WI38 (cell line): ENCODE data around the gene MGAT1.

ENCODE experiments used
- H3K4me3 ChIP-seq: 2 replicates; pipeline ENCODE4 v1.5.1; 2011; ENCODE audit warnings: low read depth, mild to moderate bottlenecking, control low read depth, low read length
- TF ChIP-seq, protein P1 (sequence below): IDR thresholded peaks from 2 replicates; pipeline ENCODE4 v1.5.1; 2012; ENCODE audit warnings: low read depth, mild to moderate bottlenecking, control low read depth, low read length

Gene MGAT1

DNA sequence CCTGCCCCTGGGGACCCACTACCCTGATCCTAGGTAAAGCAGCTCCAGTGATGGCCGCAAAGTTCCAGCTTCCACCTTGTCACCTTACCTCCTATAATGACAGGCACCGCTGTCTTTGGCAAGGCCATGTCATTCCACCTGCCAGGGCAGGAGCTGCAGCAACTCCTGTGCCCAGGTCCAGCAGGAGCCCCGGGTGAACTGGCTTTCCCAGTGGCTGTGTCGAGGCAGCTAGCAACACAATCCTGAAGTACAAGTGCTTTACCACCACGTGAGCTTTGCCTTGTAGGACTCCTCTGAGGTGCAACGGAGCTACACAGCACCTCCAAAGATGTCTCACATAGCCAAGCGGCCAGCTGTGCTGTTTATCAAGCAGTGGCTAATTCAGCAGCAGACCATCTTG is 20.7 kb upstream of the MGAT1 start:
- TF ChIP-seq, protein P1, sequence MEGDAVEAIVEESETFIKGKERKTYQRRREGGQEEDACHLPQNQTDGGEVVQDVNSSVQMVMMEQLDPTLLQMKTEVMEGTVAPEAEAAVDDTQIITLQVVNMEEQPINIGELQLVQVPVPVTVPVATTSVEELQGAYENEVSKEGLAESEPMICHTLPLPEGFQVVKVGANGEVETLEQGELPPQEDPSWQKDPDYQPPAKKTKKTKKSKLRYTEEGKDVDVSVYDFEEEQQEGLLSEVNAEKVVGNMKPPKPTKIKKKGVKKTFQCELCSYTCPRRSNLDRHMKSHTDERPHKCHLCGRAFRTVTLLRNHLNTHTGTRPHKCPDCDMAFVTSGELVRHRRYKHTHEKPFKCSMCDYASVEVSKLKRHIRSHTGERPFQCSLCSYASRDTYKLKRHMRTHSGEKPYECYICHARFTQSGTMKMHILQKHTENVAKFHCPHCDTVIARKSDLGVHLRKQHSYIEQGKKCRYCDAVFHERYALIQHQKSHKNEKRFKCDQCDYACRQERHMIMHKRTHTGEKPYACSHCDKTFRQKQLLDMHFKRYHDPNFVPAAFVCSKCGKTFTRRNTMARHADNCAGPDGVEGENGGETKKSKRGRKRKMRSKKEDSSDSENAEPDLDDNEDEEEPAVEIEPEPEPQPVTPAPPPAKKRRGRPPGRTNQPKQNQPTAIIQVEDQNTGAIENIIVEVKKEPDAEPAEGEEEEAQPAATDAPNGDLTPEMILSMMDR = no peak
- no peak overlapping the region for H3K4me3 ChIP-seq

DNA sequence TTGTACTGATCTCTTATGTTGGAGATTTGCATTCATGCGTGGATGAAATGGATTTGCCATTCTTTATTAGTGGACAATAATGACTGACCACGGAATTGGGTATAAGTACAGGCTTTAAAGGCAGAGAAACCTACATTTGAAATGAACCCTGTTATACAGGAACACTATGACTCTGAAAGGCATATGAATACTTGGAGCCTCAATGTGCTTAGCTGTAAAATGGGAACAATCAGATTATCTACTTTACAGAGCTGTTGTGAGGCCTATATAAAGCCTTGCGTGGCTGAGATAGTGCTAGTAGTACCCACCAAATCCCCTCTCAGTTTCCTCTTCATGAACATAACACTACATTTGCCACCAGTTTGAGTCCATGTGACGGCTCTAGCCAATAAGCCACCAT is 18.9 kb upstream of the MGAT1 start:
- no peak overlapping the region for H3K4me3 ChIP-seq
- TF ChIP-seq, protein P1 = no peak

DNA sequence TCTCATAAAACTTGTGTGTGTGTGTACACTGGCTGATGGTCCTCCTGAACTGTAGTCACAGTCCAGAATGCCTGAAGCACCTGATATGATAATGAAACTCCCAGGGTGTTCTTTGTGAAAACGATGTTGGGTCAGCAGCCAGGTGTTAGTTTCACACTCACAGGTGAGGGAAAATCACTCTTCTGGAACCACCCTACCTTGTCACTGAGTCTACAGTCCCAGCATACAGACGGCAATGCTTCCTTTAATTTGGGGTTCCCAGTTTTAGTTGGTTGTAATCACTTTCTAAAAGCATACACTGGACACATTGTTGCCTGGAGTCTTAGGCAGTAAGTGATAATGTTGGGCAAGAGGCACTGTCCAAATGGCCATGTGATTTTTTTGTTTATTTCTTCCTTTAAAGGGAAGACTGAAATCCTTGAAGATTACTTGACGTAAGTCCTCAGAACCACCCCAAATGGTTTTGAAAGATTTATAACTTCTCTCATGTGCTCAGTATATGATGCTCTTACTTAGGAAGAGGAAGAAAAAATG is 18.2 kb upstream of the MGAT1 start:
- TF ChIP-seq, protein P1 = no peak
- H3K4me3 ChIP-seq = no peak overlapping the region

DNA sequence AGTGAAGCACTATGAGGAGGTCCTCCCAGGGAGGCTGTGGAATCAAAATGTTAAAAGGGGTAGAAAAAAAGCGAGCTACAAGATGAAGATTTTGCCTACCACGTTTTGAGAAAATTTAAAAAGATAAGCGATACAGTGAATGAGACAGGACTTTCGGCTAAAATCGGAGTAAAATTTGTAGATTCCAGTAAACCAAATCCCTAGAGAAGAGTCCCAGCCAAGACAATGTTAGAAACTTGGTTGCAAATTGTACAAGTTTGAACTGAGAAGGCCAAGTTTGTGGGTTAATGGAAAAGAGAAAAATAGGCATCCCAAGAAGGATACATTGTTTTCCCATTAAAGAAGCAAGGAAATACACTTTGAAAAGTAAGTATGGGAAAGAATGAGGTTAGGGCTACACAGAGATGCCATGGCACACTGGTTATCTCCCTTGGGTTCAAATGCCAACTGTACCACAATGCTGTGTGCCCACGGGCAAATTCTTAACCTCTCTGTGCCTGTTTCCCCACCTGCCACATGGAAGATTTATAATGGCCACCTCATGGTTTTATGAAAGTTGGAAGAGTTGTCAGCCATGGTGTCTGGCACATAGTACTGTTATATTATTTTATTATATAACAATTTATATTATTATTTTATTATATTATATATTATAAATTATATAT is 16.2 kb upstream of the MGAT1 start:
- H3K4me3 ChIP-seq = no peak overlapping the region
- TF ChIP-seq, protein P1 = no peak

DNA sequence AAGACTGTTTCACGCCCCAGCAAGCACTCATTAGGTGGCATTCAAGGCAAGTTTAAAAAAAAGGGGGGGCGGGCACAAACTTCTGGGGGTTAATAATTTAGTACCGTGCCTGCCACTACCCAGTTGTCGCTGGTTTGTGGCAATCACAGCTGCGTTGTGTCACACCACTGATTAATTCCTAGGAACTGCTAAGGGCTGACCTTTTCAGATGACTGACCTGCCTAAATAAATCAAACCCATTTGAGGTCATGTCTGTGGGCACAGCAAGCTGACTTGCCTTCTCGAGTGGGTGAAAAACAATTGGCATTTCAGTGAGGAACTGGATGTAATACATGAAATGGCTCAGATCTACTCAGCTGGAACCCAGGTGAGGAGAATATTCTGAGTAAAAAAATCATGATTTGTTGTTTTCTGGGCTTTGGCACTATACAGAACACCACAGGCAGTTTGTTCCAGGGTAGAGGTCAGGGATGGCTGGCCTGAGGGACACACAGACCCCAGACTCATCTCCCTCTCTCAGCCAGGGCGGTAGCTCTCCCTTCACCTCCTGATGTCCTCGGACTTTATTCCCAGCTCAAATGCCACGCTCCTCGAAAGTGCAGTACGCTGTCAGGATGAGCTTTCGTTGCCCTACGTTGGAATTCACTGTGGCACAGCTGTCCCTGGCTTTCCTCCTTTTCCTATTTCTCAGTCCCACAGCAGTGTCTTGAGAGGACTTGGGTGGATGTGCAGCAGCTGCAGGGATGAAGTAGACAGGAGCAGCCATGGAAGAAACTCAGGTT is 15.5 kb upstream of the MGAT1 start:
- no peak overlapping the region for H3K4me3 ChIP-seq
- TF ChIP-seq, protein P1 = no peak

DNA sequence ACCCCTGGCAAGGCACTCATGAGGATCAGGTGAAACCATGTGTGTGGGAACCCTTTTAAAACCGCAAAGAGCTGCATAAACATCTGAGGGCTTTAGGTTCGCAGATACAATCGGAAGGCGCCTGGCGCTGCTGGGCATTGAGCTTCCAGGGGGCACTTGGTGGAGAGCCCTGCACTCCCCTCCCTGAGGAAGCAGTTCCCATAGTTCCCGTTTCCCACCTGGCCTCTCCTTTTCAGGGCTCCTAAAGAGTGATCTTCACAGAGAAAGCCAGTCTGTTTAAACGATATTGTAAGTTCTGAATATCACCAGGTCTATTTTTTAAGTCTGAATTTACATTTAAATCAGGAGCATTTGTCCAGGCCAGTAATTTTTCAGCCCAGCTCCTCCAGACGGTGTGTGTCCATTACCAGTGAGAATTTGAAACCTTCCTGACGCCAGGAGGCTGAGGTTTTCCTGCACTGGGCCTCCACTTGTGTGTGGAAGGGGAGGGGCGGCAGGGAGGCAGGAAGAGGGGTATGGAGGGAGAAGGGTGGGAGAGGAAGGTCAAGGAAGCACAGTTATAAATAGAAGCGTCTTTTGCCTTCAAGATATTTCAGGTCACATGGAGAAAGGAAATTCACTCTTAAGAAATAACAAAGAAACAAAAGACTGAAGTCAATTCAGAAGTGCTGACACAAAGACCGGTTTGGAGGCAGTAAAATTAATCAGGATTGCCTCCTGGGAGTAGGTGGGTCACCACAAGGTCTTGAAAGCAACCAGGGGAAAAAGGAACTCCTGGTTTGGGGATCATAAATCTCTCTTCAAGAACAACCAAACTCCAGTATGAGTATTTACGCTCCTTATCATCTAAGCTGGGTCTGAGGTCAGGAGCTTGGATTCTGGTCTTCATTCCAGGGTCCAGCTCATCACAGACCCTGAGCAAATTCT is 14.3 kb upstream of the MGAT1 start:
- TF ChIP-seq, protein P1 = no peak

More for the DNA sequence above, 14.3 kb upstream of the MGAT1 start:
- H3K4me3 ChIP-seq = no peak overlapping the region
